HFFc6 (cell line): Measurements from ENCODE around the gene PIK3C2G. TPM values are rescaled to one million over a fixed set of nuclear protein-coding genes. Genes with fewer than 3 reads are reported as not detected.

ENCODE experiments used
- DNase-seq: peaks from one replicate; pipeline ENCODE4 v3.0.0-alpha.2; 2018
- H3K27ac Mint-ChIP-seq: 2 replicates; pipeline ENCODE4 v1.8.0; 2020; ENCODE audit warnings: mild to moderate bottlenecking, mixed read lengths
- H3K27me3 Mint-ChIP-seq: 2 replicates; pipeline ENCODE4 v1.8.0; 2021; ENCODE audit warnings: mild to moderate bottlenecking, moderate library complexity, mixed read lengths; ENCODE audit not compliant: insufficient read depth
- H3K36me3 Mint-ChIP-seq: 2 replicates; pipeline ENCODE4 v1.8.0; 2021; ENCODE audit warnings: low read depth, mixed read lengths
- H3K4me1 Mint-ChIP-seq: 2 replicates; pipeline ENCODE4 v1.8.0; 2020; ENCODE audit warnings: low read depth, mixed read lengths
- H3K4me3 Mint-ChIP-seq: 2 replicates; pipeline ENCODE4 v1.8.0; 2020; ENCODE audit warnings: mild to moderate bottlenecking, moderate library complexity, mixed read lengths
- H3K9me3 Mint-ChIP-seq: 2 replicates; pipeline ENCODE4 v1.8.0; 2020; ENCODE audit warnings: mild to moderate bottlenecking, mixed read lengths
- total RNA-seq, 6 experiments: library from RNA; stranded (reverse); fragmentation: NEBNext Ultra II Directional; extraction: Animal tissue kit (Norgen Biotek cat#: 25700); gene quantifications; 2 replicates in 1 of 6; 3 replicates in 5 of 6; pipeline ENCODE4 v1.2.3, GENCODE V29; 2021
- TF ChIP-seq, protein P1 (sequence below): fragments of 200-600 bp; sonication (generic); IDR thresholded peaks from 2 replicates; pipeline ENCODE4 v1.5.0; 2021; ENCODE audit warnings: antibody characterized with exemption, mild to moderate bottlenecking

The PIK3C2G gene
- total RNA-seq, 6 experiments from 2014 or later: not detected

DNA sequence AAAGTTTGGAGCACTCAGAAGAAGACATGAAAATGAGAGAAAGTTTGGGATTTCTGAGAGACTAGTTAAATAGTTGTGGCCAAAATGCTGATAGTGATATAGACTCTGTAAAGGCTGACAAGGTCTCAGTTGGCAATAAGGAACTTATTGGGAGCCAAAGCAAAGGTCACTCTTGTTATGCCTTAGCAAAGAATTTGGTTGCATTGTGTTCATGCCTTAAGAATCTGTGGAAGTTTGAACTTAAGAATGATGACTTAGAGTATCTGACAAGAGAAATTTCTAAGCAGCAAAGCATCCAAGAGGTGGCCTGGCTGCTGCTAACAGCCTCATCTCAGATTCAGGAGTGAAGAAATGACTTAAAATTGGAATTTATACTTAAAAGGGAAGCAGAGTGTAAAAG lies 113.8 kb downstream of the PIK3C2G start:
- TF ChIP-seq, protein P1, sequence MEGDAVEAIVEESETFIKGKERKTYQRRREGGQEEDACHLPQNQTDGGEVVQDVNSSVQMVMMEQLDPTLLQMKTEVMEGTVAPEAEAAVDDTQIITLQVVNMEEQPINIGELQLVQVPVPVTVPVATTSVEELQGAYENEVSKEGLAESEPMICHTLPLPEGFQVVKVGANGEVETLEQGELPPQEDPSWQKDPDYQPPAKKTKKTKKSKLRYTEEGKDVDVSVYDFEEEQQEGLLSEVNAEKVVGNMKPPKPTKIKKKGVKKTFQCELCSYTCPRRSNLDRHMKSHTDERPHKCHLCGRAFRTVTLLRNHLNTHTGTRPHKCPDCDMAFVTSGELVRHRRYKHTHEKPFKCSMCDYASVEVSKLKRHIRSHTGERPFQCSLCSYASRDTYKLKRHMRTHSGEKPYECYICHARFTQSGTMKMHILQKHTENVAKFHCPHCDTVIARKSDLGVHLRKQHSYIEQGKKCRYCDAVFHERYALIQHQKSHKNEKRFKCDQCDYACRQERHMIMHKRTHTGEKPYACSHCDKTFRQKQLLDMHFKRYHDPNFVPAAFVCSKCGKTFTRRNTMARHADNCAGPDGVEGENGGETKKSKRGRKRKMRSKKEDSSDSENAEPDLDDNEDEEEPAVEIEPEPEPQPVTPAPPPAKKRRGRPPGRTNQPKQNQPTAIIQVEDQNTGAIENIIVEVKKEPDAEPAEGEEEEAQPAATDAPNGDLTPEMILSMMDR: no peak
- no peak for DNase-seq
- no peak overlapping the region for H3K4me3 Mint-ChIP-seq
- peaks cover 5% of the 10 kb centered on the region; the same call in 1 of the 2 replicates for H3K9me3 Mint-ChIP-seq
- no peaks in the 10 kb centered on the region; the same call in 1 of the 2 replicates for H3K27me3 Mint-ChIP-seq
- H3K36me3 Mint-ChIP-seq: peaks cover 5% of the 10 kb centered on the region
- no peak overlapping the region for H3K27ac Mint-ChIP-seq
- peaks cover 6% of the 10 kb centered on the region; the same call in 1 of the 2 replicates for H3K4me1 Mint-ChIP-seq

DNA sequence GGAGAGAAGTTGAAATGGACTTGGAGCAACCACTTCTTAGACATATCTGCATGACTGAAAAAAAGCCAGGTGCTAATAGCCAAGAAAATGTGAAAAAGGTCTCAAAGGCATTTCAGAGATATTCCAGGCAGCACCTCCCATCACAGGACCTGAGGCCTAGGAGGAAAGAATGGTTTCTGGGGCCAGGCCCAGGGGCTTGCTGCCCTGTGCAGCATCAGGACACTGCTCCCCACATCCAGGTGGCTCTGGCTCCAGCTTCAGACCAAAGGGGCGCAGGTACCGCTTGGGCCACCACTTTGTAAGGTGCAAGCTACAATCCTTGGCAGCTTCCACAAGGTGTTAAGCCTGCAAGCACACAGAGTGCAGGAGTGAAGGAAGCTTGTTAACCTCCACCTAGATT lies 114.3 kb downstream of the PIK3C2G start:
- H3K9me3 Mint-ChIP-seq: peaks cover 5% of the 10 kb centered on the region; the same call in 1 of the 2 replicates
- peaks cover 6% of the 10 kb centered on the region; the same call in 1 of the 2 replicates for H3K4me1 Mint-ChIP-seq
- H3K27me3 Mint-ChIP-seq: no peaks in the 10 kb centered on the region; the same call in 1 of the 2 replicates
- no peak overlapping the region for H3K4me3 Mint-ChIP-seq
- H3K36me3 Mint-ChIP-seq: peaks cover 5% of the 10 kb centered on the region
- DNase-seq: no peak
- TF ChIP-seq, protein P1: no peak
- no peak overlapping the region for H3K27ac Mint-ChIP-seq

DNA sequence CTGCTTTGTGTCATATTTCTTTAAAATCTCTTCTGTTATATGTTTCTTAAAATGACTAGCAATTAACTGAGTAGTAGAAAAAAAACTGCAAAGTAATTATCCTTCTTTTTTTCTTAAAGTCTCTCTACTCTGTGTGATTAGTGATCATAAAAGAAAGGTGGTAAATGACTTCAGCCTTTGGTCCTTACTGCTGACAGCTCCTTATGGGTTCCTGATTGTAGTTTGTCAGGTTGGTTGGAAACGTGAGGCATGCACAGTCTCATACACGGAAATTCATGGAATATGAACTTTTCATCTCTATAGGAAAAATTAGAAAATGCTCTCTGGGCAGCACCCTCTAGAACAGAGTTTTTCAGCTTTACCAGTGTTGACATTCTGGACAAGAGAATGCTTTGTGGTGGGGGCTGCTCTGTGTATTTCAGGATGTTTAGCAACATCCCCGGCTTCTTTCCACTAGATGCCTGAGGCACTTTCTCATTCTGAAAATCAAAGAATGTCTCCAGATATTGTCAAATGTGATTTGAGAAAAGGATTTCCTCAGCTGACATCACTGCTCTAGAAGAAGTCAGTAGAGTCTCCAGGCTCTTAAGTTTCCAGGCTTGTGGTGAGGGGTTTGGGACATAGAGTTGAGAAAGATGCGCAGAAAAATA lies 121.0 kb downstream of the PIK3C2G start:
- H3K4me1 Mint-ChIP-seq: peaks cover 30% of the 10 kb centered on the region
- TF ChIP-seq, protein P1: no peak
- H3K36me3 Mint-ChIP-seq: no peaks in the 10 kb centered on the region
- H3K27me3 Mint-ChIP-seq: no peaks in the 10 kb centered on the region
- peak overlapping the region; percentile 74 for H3K4me3 Mint-ChIP-seq
- H3K27ac Mint-ChIP-seq: peak overlapping the region; percentile 77
- H3K9me3 Mint-ChIP-seq: no peaks in the 10 kb centered on the region
- DNase-seq: peak; percentile 26

DNA sequence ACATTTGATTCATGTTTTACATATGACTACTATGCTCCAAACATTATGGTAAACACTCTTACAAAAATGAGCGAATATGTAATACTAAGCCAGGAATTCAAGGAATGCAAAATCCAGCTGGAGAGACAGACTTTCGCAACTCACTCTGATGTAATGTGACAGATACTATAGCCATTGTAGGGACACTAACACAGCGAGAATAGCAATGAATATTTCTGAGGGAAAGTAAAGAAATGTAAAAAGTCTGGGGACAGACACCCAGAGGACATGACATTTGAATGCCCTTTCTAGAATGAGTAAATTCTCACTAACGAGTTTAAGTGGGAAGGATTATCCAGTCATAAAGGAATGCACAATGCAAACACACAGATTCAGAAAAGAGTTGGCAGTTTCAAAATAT lies 121.9 kb downstream of the PIK3C2G start:
- H3K4me3 Mint-ChIP-seq: peak overlapping the region; percentile 74

DNA sequence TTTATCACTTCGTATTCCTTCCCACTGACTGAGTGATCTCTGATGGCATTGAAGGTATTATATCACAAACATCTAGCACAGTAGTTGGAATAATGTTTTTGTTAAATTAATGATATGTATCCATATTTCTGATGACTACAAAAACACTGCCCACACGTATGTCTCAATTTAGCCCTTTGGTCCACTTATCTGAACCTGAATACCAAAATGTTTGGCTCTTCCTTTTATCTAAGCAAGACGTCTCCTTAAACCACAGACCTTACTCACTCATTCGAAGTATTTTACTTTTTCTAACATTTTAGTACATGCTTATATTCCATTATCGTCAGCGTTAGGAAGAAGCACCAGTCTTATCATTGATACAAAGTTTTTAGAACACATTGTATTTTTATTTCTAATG lies 126.4 kb downstream of the PIK3C2G start:
- Mint-ChIP-seq H3K36me3 (no peaks in the 10 kb centered on the region), H3K4me1 (peaks cover 19% of the 10 kb centered on the region), H3K27me3 (no peaks in the 10 kb centered on the region), H3K9me3 (no peaks in the 10 kb centered on the region), H3K4me3 (no peak overlapping the region), H3K27ac (no peak overlapping the region)
- no peak for DNase-seq
- TF ChIP-seq, protein P1: no peak

More for the DNA sequence above, 121.9 kb downstream of the PIK3C2G start:
- Mint-ChIP-seq H3K36me3 (no peaks in the 10 kb centered on the region), H3K4me1 (peaks cover 30% of the 10 kb centered on the region), H3K27ac (peak overlapping the region; percentile 77), H3K27me3 (no peaks in the 10 kb centered on the region), H3K9me3 (no peaks in the 10 kb centered on the region)
- DNase-seq: peak; percentile 80
- TF ChIP-seq, protein P1: no peak
